Muscle of arm (tissue), 12 donors: ENCODE measurements around the gene ADARB2. TPM values are rescaled to one million over a fixed set of nuclear protein-coding genes. Genes with fewer than 3 reads are reported as not detected.

Experiments
- DNase-seq: peaks from one replicate; pipeline ENCODE4 v3.0.0-alpha.2; 2013
- polyA plus RNA-seq, 12 donors: library from polyadenylated mRNA; unstranded; fragments of 120-200 nt; gene quantifications; one replicate each; pipeline ENCODE4 v1.2.1, GENCODE V29; 2013; ENCODE audit not compliant: insufficient read length in 12 of 12

ADARB2 gene
- polyA plus RNA-seq, 12 donors, result 0.07 to 0.48 (median 0.32) TPM; not detected in 2

GRCh38 chr10:1571587-1572237, 165.6 kb downstream of the ADARB2 start:
- DNase-seq, result no peak

GRCh38 chr10:1570416-1571051, 166.8 kb downstream of the ADARB2 start:
- no peak for DNase-seq

GRCh38 chr10:1569208-1569607, 168.1 kb downstream of the ADARB2 start:
- DNase-seq, result no peak

GRCh38 chr10:1567742-1568495, 169.4 kb downstream of the ADARB2 start:
- DNase-seq, result no peak

- DNase-seq, result no peak
Measured at GRCh38 chr10:1567152-1567551, 170.2 kb downstream of the ADARB2 start.

- DNase-seq, result no peak
Measured at GRCh38 chr10:1564791-1565190, 172.5 kb downstream of the ADARB2 start.

- DNase-seq, result no peak
Measured at GRCh38 chr10:1563028-1563427, 174.3 kb downstream of the ADARB2 start.

- DNase-seq, result no peak
Measured at GRCh38 chr10:1561731-1562337, 175.5 kb downstream of the ADARB2 start.

GRCh38 chr10:1560535-1561192, 176.7 kb downstream of the ADARB2 start:
- DNase-seq, result no peak

GRCh38 chr10:1559761-1560160, 177.6 kb downstream of the ADARB2 start:
- no peak for DNase-seq

GRCh38 chr10:1559311-1559710, 178.0 kb downstream of the ADARB2 start:
- DNase-seq, result no peak

- DNase-seq, result no peak
Measured at GRCh38 chr10:1558906-1559305, 178.4 kb downstream of the ADARB2 start.

- no peak for DNase-seq
Measured at GRCh38 chr10:1557081-1557480, 180.2 kb downstream of the ADARB2 start.

GRCh38 chr10:1556496-1556895, 180.8 kb downstream of the ADARB2 start:
- no peak for DNase-seq

- no peak for DNase-seq
Measured at GRCh38 chr10:1553951-1554350, 183.4 kb downstream of the ADARB2 start.

- DNase-seq, result no peak
Measured at GRCh38 chr10:1552881-1553670, 184.2 kb downstream of the ADARB2 start.

- DNase-seq, result no peak
Measured at GRCh38 chr10:1552406-1552805, 184.9 kb downstream of the ADARB2 start.

GRCh38 chr10:1551636-1552338, 185.5 kb downstream of the ADARB2 start:
- no peak for DNase-seq

- DNase-seq, result no peak
Measured at GRCh38 chr10:1550616-1551015, 186.7 kb downstream of the ADARB2 start.

GRCh38 chr10:1550291-1550595, 187.1 kb downstream of the ADARB2 start:
- DNase-seq, result no peak
